ENCODE measurements around the gene AGFG2. TPM values are rescaled to one million over a fixed set of nuclear protein-coding genes. Genes with fewer than 3 reads are reported as not detected.

AGFG2 gene
- total and polyA plus RNA-seq, 2 of the 13 experiments (the other 11 are each of a cell fraction or from before 2014, with no cell fraction given): 125 to 132 TPM

- TF ChIP-seq ELF3 (CRISPR knock-in tag; IDR thresholded peaks at IDR 0.05): peak; percentile 19; the same call in 1 of the 2 replicates
- TF ChIP-seq ATF4 (CRISPR knock-in tag; IDR thresholded peaks at IDR 0.05): peak in 1 of 2 experiments; percentile 23; a peak in 1 of 4 replicates
- no peak for TF ChIP-seq ZNF773 (CRISPR knock-in tag; IDR thresholded peaks at IDR 0.05; ENCODE audit: borderline replicate concordance)
- peak; percentile 82; the same call in 1 of the 2 replicates for TF ChIP-seq PLSCR1 (CRISPR knock-in tag; IDR thresholded peaks at IDR 0.05; ENCODE audit: borderline replicate concordance)
- no peak for TF ChIP-seq STAT5B (CRISPR knock-in tag; IDR thresholded peaks at IDR 0.05)
- TF ChIP-seq ZNF660 (CRISPR knock-in tag; IDR thresholded peaks at IDR 0.05; ENCODE audit: borderline replicate concordance, low read depth): peak; percentile 67; the same call in 1 of the 2 replicates
- 0 out of 2 replicates have a peak, but pooled peaks have one; percentile 50 for TF ChIP-seq ZNF180 (CRISPR knock-in tag; IDR thresholded peaks at IDR 0.05; ENCODE audit: borderline replicate concordance, low read depth)
- TF ChIP-seq ZSCAN21 (CRISPR knock-in tag; IDR thresholded peaks at IDR 0.05; ENCODE audit: borderline replicate concordance): peak; percentile 44; the same call in 1 of the 2 replicates
- peak; percentile 93 for TF ChIP-seq ZNF296 (CRISPR knock-in tag; conservative IDR thresholded peaks at IDR 0.05)
- TF ChIP-seq ZNF740 (CRISPR knock-in tag; IDR thresholded peaks at IDR 0.05): peak; percentile 22; the same call in 1 of the 2 replicates
- TF ChIP-seq MTF2 (CRISPR knock-in tag; IDR thresholded peaks at IDR 0.05; ENCODE audit: borderline replicate concordance): no peak
- TF ChIP-seq KLF15 (CRISPR knock-in tag; IDR thresholded peaks at IDR 0.05; ENCODE audit: borderline replicate concordance): no peak; the same call in none of the 2 replicates
- TF ChIP-seq ZNF44 (CRISPR knock-in tag; IDR thresholded peaks at IDR 0.05): no peak
- no peak for TF ChIP-seq ARID3A (IDR thresholded peaks at IDR 0.05; ENCODE audit: low read depth, low read length)
- TF ChIP-seq ZNF552 (CRISPR knock-in tag; IDR thresholded peaks at IDR 0.05; ENCODE audit: borderline replicate concordance): no peak
- TF ChIP-seq ZNF503 (CRISPR knock-in tag; IDR thresholded peaks at IDR 0.05): 0 out of 2 replicates have a peak, but pooled peaks have one; percentile 8
- no peak for TF ChIP-seq KDM3A (CRISPR knock-in tag; IDR thresholded peaks at IDR 0.05; ENCODE audit: low read depth)
- TF ChIP-seq KDM6A (CRISPR knock-in tag; IDR thresholded peaks at IDR 0.05; ENCODE audit: low read depth): peak; percentile 85; the same call in 1 of the 2 replicates
- TF ChIP-seq ZNF549 (CRISPR knock-in tag; IDR thresholded peaks at IDR 0.05): no peak
- peak; percentile 63; the same call in 1 of the 2 replicates for TF ChIP-seq ZNF530 (CRISPR knock-in tag; IDR thresholded peaks at IDR 0.05; ENCODE audit: low read depth)
These were observed 29.3 kb downstream of the AGFG2 start (continued) for GRCh38 chr7:100568176-100568895.
